Esophagus squamous epithelium (tissue), 4 donors: ENCODE results near the gene ADGRL1.

Experiments used
- CTCF ChIP-seq, 6 experiments: fragments of 450-650 bp in 4 of 6; fragments of 200-600 bp in 2 of 6; sonication (generic) in 2 of 6; IDR thresholded peaks; one replicate each; pipeline ENCODE4 v1.5.1; 2016 to 2019; ENCODE audit warnings: antibody characterized with exemption in 6 of 6, mild to moderate bottlenecking in 4 of 6, moderate library complexity in 4 of 6
- POLR2A ChIP-seq, 4 donors: fragments of 450-650 bp; IDR thresholded peaks; one replicate each; pipeline ENCODE4 v1.6.1; 2017; ENCODE audit warnings: antibody characterized with exemption in 4 of 4, mild to moderate bottlenecking in 4 of 4, moderate library complexity in 3 of 4

GRCh38 chr19:14107581-14108461 is 98.1 kb downstream of the ADGRL1 start:
- no peak for TF ChIP-seq CTCF (IDR thresholded peaks at IDR 0.05)
- no peak for TF ChIP-seq POLR2A (IDR thresholded peaks at IDR 0.05)
